Adrenal gland (tissue), 5 donors: ENCODE data around the gene RAD51B.

ENCODE experiments used
- CTCF ChIP-seq, 6 experiments: fragments of 450-650 bp in 4 of 6; fragments of 200-600 bp in 2 of 6; sonication (generic) in 1 of 6; IDR thresholded peaks; 1 replicate in 5 of 6; 2 replicates in 1 of 6; pipeline versions ENCODE4 v1.5.1 to v1.8.0; 2016 to 2021; ENCODE audit warnings: antibody characterized with exemption in 6 of 6, mild to moderate bottlenecking in 2 of 6, moderate library complexity in 1 of 6
- POLR2A ChIP-seq, 2 donors: fragments of 450-650 bp; IDR thresholded peaks; one replicate each; pipeline ENCODE4 v1.6.1; 2017; ENCODE audit warnings: antibody characterized with exemption in 2 of 2, mild to moderate bottlenecking in 2 of 2, moderate library complexity in 1 of 2
- donor health status: DM: no; HTN: no; CAD: no.

- TF ChIP-seq CTCF (IDR thresholded peaks at IDR 0.05) (no peak), POLR2A (IDR thresholded peaks at IDR 0.05) (no peak)
Measured at GRCh38 chr14:68300608-68301007, 481.0 kb downstream of the RAD51B start.
